Endometrial microvascular endothelial cells (primary cell): ENCODE results near the gene RCAN2. TPM values are rescaled to one million over a fixed set of nuclear protein-coding genes. Genes with fewer than 3 reads are reported as not detected.

ENCODE experiments used
- in situ Hi-C: cut with HindIII; loops from 2 replicates; pipeline ENCODE4 v1.10.0; 2017; ENCODE audit warnings: low sequenced_read_pairs, low pct_unique_long_range_greater_than_20kb; ENCODE audit errors: inconsistent ontology term
- total RNA-seq: library from RNA; depleted of rRNA; stranded (reverse); fragments of >200 nt; gene quantifications from one replicate; pipeline ENCODE4 v1.2.3, GENCODE V29; 2015; ENCODE audit errors: inconsistent ontology term

Gene RCAN2
- total RNA-seq, 1 donor from 2014 or later = 1.4 TPM

GRCh38 chr6:46246081-46246480 is 245.2 kb downstream of the RCAN2 start:
- in situ Hi-C loops = no loop called here

GRCh38 chr6:46244670-46245069 is 246.6 kb downstream of the RCAN2 start:
- in situ Hi-C loops = no loop called here

GRCh38 chr6:46243754-46244153 is 247.5 kb downstream of the RCAN2 start:
- in situ Hi-C loops = no loop called here

GRCh38 chr6:46242921-46243320 is 248.3 kb downstream of the RCAN2 start:
- in situ Hi-C loops = no loop called here

GRCh38 chr6:46240866-46241565 is 250.2 kb downstream of the RCAN2 start:
- in situ Hi-C loops = no loop called here

GRCh38 chr6:46236752-46237151 is 254.5 kb downstream of the RCAN2 start:
- in situ Hi-C loops = no loop called here

- in situ Hi-C loops = no loop called here
Observed at GRCh38 chr6:46235242-46235641, 256.0 kb downstream of the RCAN2 start.

- in situ Hi-C loops = no loop called here
Observed at GRCh38 chr6:46234700-46235099, 256.5 kb downstream of the RCAN2 start.

GRCh38 chr6:46234156-46234556 is 257.1 kb downstream of the RCAN2 start:
- in situ Hi-C loops = no loop called here

- in situ Hi-C loops = no loop called here
Observed at GRCh38 chr6:46233129-46233528, 258.1 kb downstream of the RCAN2 start.

- in situ Hi-C loops = no loop called here
Observed at GRCh38 chr6:46222286-46222685, 269.0 kb downstream of the RCAN2 start.

GRCh38 chr6:46221222-46221793 is 269.9 kb downstream of the RCAN2 start:
- in situ Hi-C loops = no loop called here

- in situ Hi-C loops = no loop called here
Observed at GRCh38 chr6:46220352-46221221, 270.7 kb downstream of the RCAN2 start.

GRCh38 chr6:46219661-46220060 is 271.6 kb downstream of the RCAN2 start:
- in situ Hi-C loops = no loop called here

- in situ Hi-C loops = no loop called here
Observed at GRCh38 chr6:46218457-46218856, 272.8 kb downstream of the RCAN2 start.

GRCh38 chr6:46217671-46218131 is 273.5 kb downstream of the RCAN2 start:
- in situ Hi-C loops = no loop called here

GRCh38 chr6:46216879-46217278 is 274.4 kb downstream of the RCAN2 start:
- in situ Hi-C loops = no loop called here

GRCh38 chr6:46215777-46216176 is 275.5 kb downstream of the RCAN2 start:
- in situ Hi-C loops = no loop called here

GRCh38 chr6:46215213-46215612 is 276.0 kb downstream of the RCAN2 start:
- in situ Hi-C loops = no loop called here

- in situ Hi-C loops = no loop called here
Observed at GRCh38 chr6:46211917-46212316, 279.3 kb downstream of the RCAN2 start.
